HepG2 (cell line): Measurements from ENCODE around the gene TNKS1BP1. TPM values are rescaled to one million over a fixed set of nuclear protein-coding genes. Genes with fewer than 3 reads are reported as not detected.

Experiments used
- ATAC-seq: fragments of 200-7000 bp; cut with Tn5 transposase; 3 replicates; pipeline ENCODE4 v1.9.1; 2020; ENCODE audit warnings: mild to moderate bottlenecking, moderate library complexity
- BruUV-seq: library from RNA; stranded (reverse); fragments of 400-500 nt; replicated peaks from 2 replicates; lab custom pipeline; 2021; lab: Mats Ljungman, UMichigan
- CTCF ChIA-PET: fragments of 300-600 bp; formaldehyde crosslinking; extraction: SDS; loops from one replicate; lab custom pipeline; 2021; ENCODE audit warnings: low total read pairs, inconsistent platforms, low intra/inter-chr PET ratio; lab: Yijun Ruan, JAX
- POLR2A ChIA-PET: fragments of 350-600 bp; sonication (Branson Sonifier 250); formaldehyde crosslinking; loops from one replicate; lab custom pipeline; 2020; ENCODE audit warnings: antibody characterized with exemption, inconsistent platforms; lab: Yijun Ruan, JAX
- DNase-seq: peaks from one replicate; pipeline ENCODE4 v3.0.0-alpha.2; 2015; ENCODE audit warnings: low spot score
- FAIRE-seq: peaks from 3 replicates; lab custom pipeline; 2011; peaks lifted over from hg19 to GRCh38; lab: Jason Lieb, UNC
- H2AFZ ChIP-seq: one replicate; pipeline ENCODE4 v1.6.1; 2011; ENCODE audit warnings: low read length, inconsistent platforms
- H3K27ac ChIP-seq: fragments of 300-600 bp; 3 replicates; pipeline ENCODE4 v1.8.0; 2011; ENCODE audit warnings: mixed run types, mild to moderate bottlenecking, mixed read lengths, low read length, inconsistent platforms; ENCODE audit not compliant: insufficient read depth; ENCODE audit errors: extremely low read length
- H3K27me3 ChIP-seq, 2 experiments: fragments of 200-600 bp in 1 of 2; 2 replicates in 1 of 2; 3 replicates in 1 of 2; pipeline versions ENCODE4 v1.6.0 to v1.8.0; 2011; ENCODE audit warnings: low read length in 2 of 2, mild to moderate bottlenecking in 2 of 2, moderate library complexity in 2 of 2, inconsistent platforms in 1 of 2; ENCODE audit not compliant: insufficient read depth in 2 of 2, control insufficient read depth in 1 of 2
- H3K36me3 ChIP-seq, 2 experiments: fragments of 200-600 bp in 1 of 2; replicated peaks in 1 of 2; 2 replicates in 1 of 2; 3 replicates in 1 of 2; pipeline versions ENCODE4 v1.5.1 to v1.8.0; 2011; ENCODE audit warnings: low read length in 2 of 2, inconsistent platforms in 1 of 2; ENCODE audit not compliant: insufficient read depth in 2 of 2, control insufficient read depth in 1 of 2
- H3K4me1 ChIP-seq: 2 replicates; pipeline ENCODE4 v1.5.1; 2012; ENCODE audit warnings: low read length, inconsistent platforms; ENCODE audit not compliant: insufficient read depth
- H3K4me2 ChIP-seq: 2 replicates; pipeline ENCODE4 v1.6.0; 2011; ENCODE audit warnings: low read depth, low read length, inconsistent platforms
- H3K4me3 ChIP-seq, 3 experiments: fragments of 200-600 bp in 1 of 3; sonication (generic), shearing (Covaris generic) in 1 of 3; replicated peaks in 1 of 3; 2 replicates each; pipeline ENCODE4 v1.5.1; 2011 to 2016; ENCODE audit warnings: low read length in 3 of 3, inconsistent platforms in 2 of 3, low read depth in 2 of 3, mild to moderate bottlenecking in 2 of 3, control low read depth in 1 of 3, mixed read lengths in 1 of 3; ENCODE audit not compliant: insufficient read depth in 1 of 3
- H3K79me2 ChIP-seq: one replicate; pipeline ENCODE4 v1.6.1; 2011; ENCODE audit warnings: low read length, inconsistent platforms; ENCODE audit not compliant: insufficient read depth
- H3K9ac ChIP-seq: 2 replicates; pipeline ENCODE4 v1.6.0; 2011; ENCODE audit warnings: mild to moderate bottlenecking, low read depth, low read length, inconsistent platforms; ENCODE audit not compliant: insufficient read depth
- H3K9me3 ChIP-seq: 2 replicates; pipeline ENCODE4 v1.5.1; 2012; ENCODE audit warnings: mild to moderate bottlenecking, low read length
- H4K20me1 ChIP-seq: 2 replicates; pipeline ENCODE4 v1.6.0; 2011; ENCODE audit warnings: inconsistent platforms, mild to moderate bottlenecking, low read length, moderate library complexity; ENCODE audit not compliant: insufficient read depth
- ATF4 ChIP-seq, 2 experiments: fragments of 450-650 bp in 1 of 2; sonication (generic) in 1 of 2; formaldehyde crosslinking; IDR thresholded peaks; 2 replicates each; pipeline versions ENCODE4 v1.5.0 to v1.8.0; 2020 to 2022; ENCODE audit warnings: mild to moderate bottlenecking in 1 of 2, missing genetic modification reagents in 1 of 2
- CREM ChIP-seq, 2 experiments: sonication (generic) in 1 of 2; formaldehyde crosslinking in 1 of 2; IDR thresholded peaks; 2 replicates each; pipeline versions ENCODE4 v1.4.0 to v1.6.1; 2016 to 2020; ENCODE audit warnings: antibody characterized with exemption in 1 of 2, mild to moderate bottlenecking in 1 of 2, missing genetic modification reagents in 1 of 2
- HBP1 ChIP-seq: IDR thresholded peaks from 2 replicates; pipeline ENCODE4 v1.6.1; 2016; ENCODE audit warnings: low read depth, control low read depth
- HHEX ChIP-seq: IDR thresholded peaks from 2 replicates; pipeline ENCODE4 v1.6.1; 2016; ENCODE audit warnings: control low read depth
- HIVEP1 ChIP-seq: sonication (generic); formaldehyde crosslinking; IDR thresholded peaks from 2 replicates; pipeline ENCODE4 v1.4.0; 2020; ENCODE audit warnings: mild to moderate bottlenecking, missing genetic modification reagents
- KDM2A ChIP-seq: sonication (generic); formaldehyde crosslinking; IDR thresholded peaks from 2 replicates; pipeline ENCODE4 v1.4.0; 2020; ENCODE audit warnings: low read depth, missing genetic modification reagents, borderline replicate concordance
- KLF15 ChIP-seq: sonication (generic); formaldehyde crosslinking; IDR thresholded peaks from 2 replicates; pipeline ENCODE4 v1.8.1; 2023; ENCODE audit warnings: borderline replicate concordance, mild to moderate bottlenecking, inconsistent platforms, missing genetic modification reagents, mixed read lengths
- NFE2L1 ChIP-seq: sonication (generic); formaldehyde crosslinking; IDR thresholded peaks from 2 replicates; pipeline ENCODE4 v1.4.0; 2020; ENCODE audit warnings: missing genetic modification reagents, mild to moderate bottlenecking, borderline replicate concordance
- NFIB ChIP-seq: sonication (generic); formaldehyde crosslinking; IDR thresholded peaks from 2 replicates; pipeline ENCODE4 v1.9.0; 2021; ENCODE audit warnings: missing genetic modification reagents, mild to moderate bottlenecking, borderline replicate concordance
- RELA ChIP-seq: sonication (generic); formaldehyde crosslinking; IDR thresholded peaks from 2 replicates; pipeline ENCODE4 v1.4.0; 2020; ENCODE audit warnings: missing genetic modification reagents
- REPIN1 ChIP-seq: sonication (generic); formaldehyde crosslinking; IDR thresholded peaks from 2 replicates; pipeline ENCODE4 v1.8.0; 2022; ENCODE audit warnings: missing genetic modification reagents, low read depth, mild to moderate bottlenecking, borderline replicate concordance
- TOE1 ChIP-seq: sonication (generic); formaldehyde crosslinking; IDR thresholded peaks from 2 replicates; pipeline ENCODE4 v1.4.0; 2020; ENCODE audit warnings: mild to moderate bottlenecking, missing genetic modification reagents
- XRCC5 ChIP-seq: fragments of 200-400 bp; formaldehyde crosslinking; optimal IDR thresholded peaks from 2 replicates; pipeline ENCODE3; 2017; ENCODE audit warnings: mild to moderate bottlenecking, low read length
- YEATS4 ChIP-seq: sonication (generic); formaldehyde crosslinking; IDR thresholded peaks from 2 replicates; pipeline ENCODE4 v1.4.0; 2020; ENCODE audit warnings: missing genetic modification reagents, borderline replicate concordance
- ZNF574 ChIP-seq: sonication (generic); formaldehyde crosslinking; IDR thresholded peaks from 2 replicates; pipeline ENCODE4 v1.4.0; 2020; ENCODE audit warnings: missing genetic modification reagents
- ZNF7 ChIP-seq: IDR thresholded peaks from 2 replicates; pipeline ENCODE4 v1.6.1; 2016; ENCODE audit warnings: missing biosample characterization, missing genetic modification reagents
- ZSCAN12 ChIP-seq: sonication (generic); formaldehyde crosslinking; IDR thresholded peaks from 2 replicates; pipeline ENCODE4 v1.9.0; 2021; ENCODE audit warnings: mild to moderate bottlenecking, missing genetic modification reagents
- WGBS: methylation state at CpG from one replicate; pipeline ENCODE4 v1.1.6; 2017; ENCODE audit warnings: low lambda C conversion rate; 5-methylcytosine and 5-hydroxymethylcytosine counted together
- in situ Hi-C: cut with HindIII; loops from 2 replicates; pipeline ENCODE4 v1.10.0; 2017; ENCODE audit warnings: low pct_unique_long_range_greater_than_20kb; ENCODE audit not compliant: extremely low pct_ligation_motif_present
- intact Hi-C: fragments of 100-400 bp; cut with micrococcal nuclease; formaldehyde crosslinking; loops from one replicate; pipeline ENCODE4 v1.10.0; 2022; ENCODE audit not compliant: unreplicated experiment
- polyA plus RNA-seq, 8 experiments: library from polyadenylated mRNA; depleted of rRNA in 3 of 8; stranded (reverse) in 7 of 8; unstranded in 1 of 8; fragments of >200 nt; fragmentation: Illumina TruSeq in 4 of 8; extraction: Trizol in 4 of 8; gene quantifications; 2 replicates each; pipeline versions ENCODE4 v1.2.1 to v1.2.3, GENCODE V29; 2011 to 2016; ENCODE audit warnings: low read depth in 4 of 8, missing spikeins in 1 of 8, mixed read lengths in 1 of 8; ENCODE audit not compliant: insufficient read depth in 1 of 8
- total RNA-seq, 5 experiments: library from RNA; depleted of rRNA; stranded (reverse); fragments of >200 nt; fragmentation: Illumina TruSeq; extraction: Trizol; gene quantifications; 2 replicates each; pipeline ENCODE4 v1.2.3, GENCODE V29; 2016; ENCODE audit warnings: low read depth in 1 of 5

Gene TNKS1BP1
- total and polyA plus RNA-seq, 2 of the 13 experiments (the other 11 are each of a cell fraction or from before 2014, with no cell fraction given) = 13.7 to 15.0 TPM

- Histone ChIP-seq H3K27ac (no peak overlapping the region), H4K20me1 (no peaks in the 10 kb centered on the region), H3K4me1 (0 out of 2 replicates have a peak, but pooled peaks cover 5% of the 10 kb centered on the region), H3K4me2 (no peak overlapping the region), H2AFZ (no peak overlapping the region), H3K9ac (no peak overlapping the region), H3K4me3 (no peak overlapping the region), H3K9me3 (peaks cover 7% of the 10 kb centered on the region; the same call in 1 of the 2 replicates), H3K36me3 (no peaks in the 10 kb centered on the region), H3K27me3 (peaks cover 0 to 8% of the 10 kb centered on the region in 2 experiments; a peak in 2 of 5 replicates), H3K79me2 (no peaks in the 10 kb centered on the region)
- DNase-seq (peak; percentile 24), FAIRE-seq (peak; percentile 79), ATAC-seq (peak; percentile 95)
- in situ Hi-C loops = no loop called here
- 6% methylated on average over 14 of the region's 14 CpGs for WGBS
- intact Hi-C loops = loop anchor here (5.0 kb wide), 1 partner anchor 69 kb away; no protein-coding TSS in a partner anchor
- CTCF ChIA-PET = no interaction called here
- POLR2A ChIA-PET = interaction anchor here (0.6 kb wide), 1 partner anchor 58 kb away, joined by 3 read pairs; the partner anchor contains the start of gene SSRP1
- BruUV-seq = no TSS peak
- no peak for TF ChIP-seq HBP1
- TF ChIP-seq NFE2L1 = no peak
- TF ChIP-seq REPIN1 = no peak
- TF ChIP-seq HIVEP1 (CRISPR knock-in tag) = no peak
- peak; percentile 66 for TF ChIP-seq XRCC5
- TF ChIP-seq NFIB = no peak
- no peak for TF ChIP-seq RELA
- TF ChIP-seq ATF4 (CRISPR knock-in tag; IDR thresholded peaks at IDR 0.05) = peak in 1 of 2 experiments; percentile 73; a peak in 1 of 4 replicates
- TF ChIP-seq YEATS4 (CRISPR knock-in tag) = no peak
- TF ChIP-seq CREM (IDR thresholded peaks at IDR 0.05) = no peak
- no peak for TF ChIP-seq CREM (CRISPR knock-in tag; IDR thresholded peaks at IDR 0.05)
- no peak for TF ChIP-seq KLF15 (CRISPR knock-in tag)
- TF ChIP-seq ZSCAN12 (CRISPR knock-in tag) = no peak
- no peak for TF ChIP-seq ZNF7 (CRISPR knock-in tag)
- no peak for TF ChIP-seq HHEX (CRISPR knock-in tag)
- peak; percentile 66 for TF ChIP-seq ZNF574 (CRISPR knock-in tag)
- peak; percentile 30; the same call in 1 of the 2 replicates for TF ChIP-seq KDM2A (CRISPR knock-in tag)
- TF ChIP-seq TOE1 (CRISPR knock-in tag) = no peak
These were observed 46.7 kb downstream of the TNKS1BP1 start for GRCh38 chr11:57277845-57278720.
